H9 (cell line): ENCODE results near the gene ANKRD28. TPM values are rescaled to one million over a fixed set of nuclear protein-coding genes. Genes with fewer than 3 reads are reported as not detected.

Experiments used
- DNase-seq: peaks from one replicate; pipeline ENCODE4 v3.0.0-alpha.2; 2017
- H2AFZ ChIP-seq: one replicate; pipeline ENCODE4 v1.6.1; 2013; ENCODE audit warnings: mild to moderate bottlenecking, low read length, control low read depth, moderate library complexity
- H2AK5ac ChIP-seq: 2 replicates; pipeline ENCODE4 v1.6.1; 2013; ENCODE audit warnings: low read length, control low read depth, mixed read lengths; ENCODE audit not compliant: insufficient read length
- H2BK120ac ChIP-seq: one replicate; pipeline ENCODE4 v1.6.1; 2013; ENCODE audit warnings: low read depth, mild to moderate bottlenecking, low read length, control low read depth, inconsistent platforms; ENCODE audit not compliant: poor library complexity, severe bottlenecking
- H2BK12ac ChIP-seq: 2 replicates; pipeline ENCODE4 v1.6.1; 2013; ENCODE audit warnings: low read length, control low read depth, mixed read lengths, low read depth; ENCODE audit not compliant: insufficient read length
- H2BK15ac ChIP-seq: 2 replicates; pipeline ENCODE4 v1.6.1; 2013; ENCODE audit warnings: low read depth, low read length, control low read depth
- H2BK20ac ChIP-seq: one replicate; pipeline ENCODE4 v1.6.1; 2013; ENCODE audit warnings: low read depth, mild to moderate bottlenecking, low read length, control low read depth, inconsistent platforms; ENCODE audit not compliant: poor library complexity, severe bottlenecking
- H2BK5ac ChIP-seq: 2 replicates; pipeline ENCODE4 v1.6.1; 2013; ENCODE audit warnings: low read length, control low read depth, mixed read lengths; ENCODE audit not compliant: insufficient read length
- H3K14ac ChIP-seq: 2 replicates; pipeline ENCODE4 v1.6.1; 2013; ENCODE audit warnings: low read length, control low read depth; ENCODE audit not compliant: insufficient read depth
- H3K18ac ChIP-seq: 2 replicates; pipeline ENCODE4 v1.6.1; 2013; ENCODE audit warnings: low read depth, mild to moderate bottlenecking, mixed read lengths, low read length, control low read depth; ENCODE audit not compliant: insufficient read length
- H3K23ac ChIP-seq: 2 replicates; pipeline ENCODE4 v1.6.1; 2013; ENCODE audit warnings: low read length, control low read depth, mixed read lengths, low read depth; ENCODE audit not compliant: insufficient read length
- H3K23me2 ChIP-seq: 2 replicates; pipeline ENCODE4 v1.6.1; 2013; ENCODE audit warnings: low read depth, mild to moderate bottlenecking, mixed read lengths, low read length, control low read depth; ENCODE audit not compliant: insufficient read length, poor library complexity, severe bottlenecking
- H3K27ac ChIP-seq: 2 replicates; pipeline ENCODE4 v1.5.1; 2013; ENCODE audit warnings: low read length, control low read depth, mixed read lengths, low read depth; ENCODE audit not compliant: insufficient read length
- H3K27me3 ChIP-seq: 2 replicates; pipeline ENCODE4 v1.6.1; 2013; ENCODE audit warnings: low read length, control low read depth, inconsistent platforms; ENCODE audit not compliant: insufficient read depth
- H3K4ac ChIP-seq: 2 replicates; pipeline ENCODE4 v1.6.1; 2013; ENCODE audit warnings: low read depth, mild to moderate bottlenecking, control low read depth, inconsistent platforms, low read length, moderate library complexity
- H3K4me1 ChIP-seq: 2 replicates; pipeline ENCODE4 v1.6.1; 2013; ENCODE audit warnings: low read length, control low read depth, inconsistent platforms; ENCODE audit not compliant: insufficient read depth
- H3K4me2 ChIP-seq: 2 replicates; pipeline ENCODE4 v1.6.1; 2013; ENCODE audit warnings: low read length, control low read depth, mixed read lengths; ENCODE audit not compliant: insufficient read length, insufficient read depth
- H3K56ac ChIP-seq: 2 replicates; pipeline ENCODE4 v1.6.1; 2013; ENCODE audit warnings: low read depth, mild to moderate bottlenecking, mixed read lengths, low read length, control low read depth; ENCODE audit not compliant: insufficient read length
- H3K79me1 ChIP-seq: 2 replicates; pipeline ENCODE4 v1.6.1; 2013; ENCODE audit warnings: low read depth, mild to moderate bottlenecking, moderate library complexity, low read length, control low read depth, inconsistent platforms; ENCODE audit not compliant: insufficient read depth, poor library complexity, severe bottlenecking
- H3K79me2 ChIP-seq: 2 replicates; pipeline ENCODE4 v1.6.1; 2013; ENCODE audit warnings: low read length, control low read depth, inconsistent platforms; ENCODE audit not compliant: insufficient read depth
- H3K9ac ChIP-seq: 2 replicates; pipeline ENCODE4 v1.6.1; 2013; ENCODE audit warnings: low read length, control low read depth, mixed read lengths; ENCODE audit not compliant: insufficient read length; ENCODE audit errors: extremely low read depth
- H3K9me3 ChIP-seq: one replicate; pipeline ENCODE4 v1.6.1; 2013; ENCODE audit warnings: low read depth, low read length, inconsistent platforms; ENCODE audit not compliant: control insufficient read depth
- H3T11ph ChIP-seq: one replicate; pipeline ENCODE4 v1.6.1; 2013; ENCODE audit warnings: mild to moderate bottlenecking, low read length, control low read depth, inconsistent platforms
- H4K20me1 ChIP-seq: one replicate; pipeline ENCODE4 v1.6.1; 2013; ENCODE audit not compliant: control insufficient read depth, insufficient read length, insufficient read depth
- H4K5ac ChIP-seq: 2 replicates; pipeline ENCODE4 v1.6.1; 2013; ENCODE audit warnings: low read depth, mild to moderate bottlenecking, mixed read lengths, low read length, control low read depth; ENCODE audit not compliant: insufficient read length
- H4K8ac ChIP-seq: replicated peaks from 2 replicates; pipeline ENCODE4 v1.6.1; 2013; ENCODE audit warnings: low read length, control low read depth, mixed read lengths, low read depth; ENCODE audit not compliant: insufficient read length
- H4K91ac ChIP-seq: 2 replicates; pipeline ENCODE4 v1.6.1; 2013; ENCODE audit warnings: low read depth, mild to moderate bottlenecking, moderate library complexity, mixed read lengths, low read length, control low read depth; ENCODE audit not compliant: insufficient read length
- H3K27ac Mint-ChIP-seq, 3 experiments: 2 replicates in 2 of 3; 3 replicates in 1 of 3; pipeline ENCODE4 v1.8.0; 2020 to 2021; ENCODE audit warnings: mixed read lengths in 3 of 3, mild to moderate bottlenecking in 1 of 3, moderate library complexity in 1 of 3
- H3K27me3 Mint-ChIP-seq: 2 replicates; pipeline ENCODE4 v1.8.0; 2021; ENCODE audit warnings: low read depth, mild to moderate bottlenecking, moderate library complexity, mixed read lengths
- H3K36me3 Mint-ChIP-seq, 3 experiments: 2 replicates in 2 of 3; 3 replicates in 1 of 3; pipeline ENCODE4 v1.8.0; 2020 to 2021; ENCODE audit warnings: low read depth in 3 of 3, mixed read lengths in 3 of 3; ENCODE audit not compliant: insufficient read depth in 1 of 3
- H3K4me1 Mint-ChIP-seq, 2 experiments: 2 replicates each; pipeline ENCODE4 v1.8.0; 2020; ENCODE audit warnings: mixed read lengths in 2 of 2
- H3K4me3 Mint-ChIP-seq, 2 experiments: 2 replicates in 1 of 2; 3 replicates in 1 of 2; pipeline ENCODE4 v1.8.0; 2020 to 2021; ENCODE audit warnings: mild to moderate bottlenecking in 2 of 2, mixed read lengths in 2 of 2, moderate library complexity in 1 of 2
- H3K9me3 Mint-ChIP-seq, 2 experiments: 2 replicates in 1 of 2; 3 replicates in 1 of 2; pipeline ENCODE4 v1.8.0; 2020; ENCODE audit warnings: mild to moderate bottlenecking in 2 of 2, mixed read lengths in 2 of 2, moderate library complexity in 1 of 2
- total RNA-seq: library from RNA; stranded (reverse); gene quantifications from 2 replicates; pipeline ENCODE4 v1.2.1, GENCODE V29; 2021
- TF ChIP-seq, protein P1 (sequence below): fragments of 200-600 bp; sonication (generic); conservative IDR thresholded peaks from 3 replicates; pipeline ENCODE4 v1.8.0; 2021; ENCODE audit warnings: antibody characterized with exemption, mild to moderate bottlenecking

Gene ANKRD28
- total RNA-seq, 1 experiment from 2014 or later, result 59.0 TPM

DNA sequence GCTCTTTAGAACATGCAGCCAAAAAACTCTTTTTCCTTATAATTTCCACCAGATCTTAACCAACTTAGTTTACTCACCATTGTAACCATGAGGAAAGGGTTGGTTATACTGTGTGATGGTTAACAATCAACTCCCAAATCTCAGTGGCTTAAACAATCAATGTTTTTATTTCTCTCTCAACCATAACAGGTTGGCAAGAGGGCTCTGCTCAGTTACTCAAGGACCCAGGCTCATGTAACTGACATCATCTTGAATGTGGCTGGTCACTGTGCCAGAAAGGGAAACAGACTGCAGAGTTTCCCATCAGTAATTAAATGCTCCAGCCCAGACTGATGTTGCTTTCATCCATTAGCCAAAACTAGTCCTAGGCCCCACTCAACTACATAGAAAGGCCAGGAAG, 69.0 kb downstream of the ANKRD28 start:
- H4K8ac ChIP-seq, result no peak overlapping the region
- H3K9me3 Mint-ChIP-seq, result no peaks in the 10 kb centered on the region
- H3K27me3 Mint-ChIP-seq, result no peaks in the 10 kb centered on the region
- H3K4me1 Mint-ChIP-seq, result peaks cover 8 to 11% of the 10 kb centered on the region in 2 experiments
- no peak overlapping the region for H2BK5ac ChIP-seq
- H3K27me3 ChIP-seq, result no peaks in the 10 kb centered on the region
- H2AFZ ChIP-seq, result no peak overlapping the region
- no peak overlapping the region for H2BK120ac ChIP-seq
- peaks cover 2 to 23% (median 22%) of the 10 kb centered on the region in 3 experiments for H3K36me3 Mint-ChIP-seq
- no peak overlapping the region for H3K56ac ChIP-seq
- no peaks in the 10 kb centered on the region for H3K4me1 ChIP-seq
- no peak overlapping the region for H3K4ac ChIP-seq
- no peaks in the 10 kb centered on the region for H3K79me1 ChIP-seq
- H3K27ac ChIP-seq, result no peak overlapping the region
- H2AK5ac ChIP-seq, result no peak overlapping the region
- no peak overlapping the region for H3K14ac ChIP-seq
- no peak overlapping the region for H2BK20ac ChIP-seq
- no peak overlapping the region for H4K5ac ChIP-seq
- H4K91ac ChIP-seq, result no peak overlapping the region
- H3K23ac ChIP-seq, result no peak overlapping the region
- H3K27ac Mint-ChIP-seq, result no peak overlapping the region
- H3T11ph ChIP-seq, result no peak overlapping the region
- no peak overlapping the region for H3K18ac ChIP-seq
- no peak for DNase-seq
- no peak overlapping the region for H3K4me3 Mint-ChIP-seq
- H2BK12ac ChIP-seq, result no peak overlapping the region
- H3K9ac ChIP-seq, result no peak overlapping the region
- no peaks in the 10 kb centered on the region for H3K9me3 ChIP-seq
- H3K79me2 ChIP-seq, result no peaks in the 10 kb centered on the region
- no peaks in the 10 kb centered on the region for H4K20me1 ChIP-seq
- H3K4me2 ChIP-seq, result no peak overlapping the region
- no peaks in the 10 kb centered on the region for H3K23me2 ChIP-seq
- TF ChIP-seq, protein P1, sequence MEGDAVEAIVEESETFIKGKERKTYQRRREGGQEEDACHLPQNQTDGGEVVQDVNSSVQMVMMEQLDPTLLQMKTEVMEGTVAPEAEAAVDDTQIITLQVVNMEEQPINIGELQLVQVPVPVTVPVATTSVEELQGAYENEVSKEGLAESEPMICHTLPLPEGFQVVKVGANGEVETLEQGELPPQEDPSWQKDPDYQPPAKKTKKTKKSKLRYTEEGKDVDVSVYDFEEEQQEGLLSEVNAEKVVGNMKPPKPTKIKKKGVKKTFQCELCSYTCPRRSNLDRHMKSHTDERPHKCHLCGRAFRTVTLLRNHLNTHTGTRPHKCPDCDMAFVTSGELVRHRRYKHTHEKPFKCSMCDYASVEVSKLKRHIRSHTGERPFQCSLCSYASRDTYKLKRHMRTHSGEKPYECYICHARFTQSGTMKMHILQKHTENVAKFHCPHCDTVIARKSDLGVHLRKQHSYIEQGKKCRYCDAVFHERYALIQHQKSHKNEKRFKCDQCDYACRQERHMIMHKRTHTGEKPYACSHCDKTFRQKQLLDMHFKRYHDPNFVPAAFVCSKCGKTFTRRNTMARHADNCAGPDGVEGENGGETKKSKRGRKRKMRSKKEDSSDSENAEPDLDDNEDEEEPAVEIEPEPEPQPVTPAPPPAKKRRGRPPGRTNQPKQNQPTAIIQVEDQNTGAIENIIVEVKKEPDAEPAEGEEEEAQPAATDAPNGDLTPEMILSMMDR, result no peak
- H2BK15ac ChIP-seq, result no peak overlapping the region
